Activated CD4-positive, alpha-beta T cell treated with anti-CD3 and anti-CD28 coated beads, Interleukin-2, amount 10 ng/mL, durations not matched to agents 24 days and 14 days (primary cell): ENCODE results near the gene HTR1D. TPM values are rescaled to one million over a fixed set of nuclear protein-coding genes. Genes with fewer than 3 reads are reported as not detected.
"Not testable (repeated sequence)": the region's sequence is repeated elsewhere in the genome, so short reads cannot be mapped to it uniquely, and the experiment has no call there.

Source experiments
- DNase-seq: peaks from one replicate; pipeline ENCODE4 v3.0.0; 2022
- H3K27ac Mint-ChIP-seq: one replicate; pipeline ENCODE4 v1.8.0; 2022; ENCODE audit warnings: mild to moderate bottlenecking, mixed read lengths
- H3K27me3 Mint-ChIP-seq: one replicate; pipeline ENCODE4 v1.8.0; 2022; ENCODE audit warnings: mixed read lengths
- H3K36me3 Mint-ChIP-seq: one replicate; pipeline ENCODE4 v1.8.0; 2022; ENCODE audit warnings: low read depth, mild to moderate bottlenecking, mixed read lengths
- H3K4me1 Mint-ChIP-seq: one replicate; pipeline ENCODE4 v1.8.0; 2021; ENCODE audit warnings: mixed read lengths
- H3K4me3 Mint-ChIP-seq: one replicate; pipeline ENCODE4 v1.8.0; 2022; ENCODE audit warnings: mild to moderate bottlenecking, moderate library complexity, mixed read lengths
- H3K9me3 Mint-ChIP-seq: one replicate; pipeline ENCODE4 v1.8.0; 2021; ENCODE audit warnings: mixed read lengths
- intact Hi-C: fragments of 100-400 bp; cut with micrococcal nuclease; formaldehyde crosslinking; loops from one replicate; pipeline ENCODE4 v1.15.1; 2023
- total RNA-seq: library from RNA; stranded (reverse); gene quantifications from 2 replicates; pipeline ENCODE4 v1.2.3, GENCODE V29; 2022

Gene HTR1D
- total RNA-seq, 1 donor from 2014 or later, result not detected

DNA sequence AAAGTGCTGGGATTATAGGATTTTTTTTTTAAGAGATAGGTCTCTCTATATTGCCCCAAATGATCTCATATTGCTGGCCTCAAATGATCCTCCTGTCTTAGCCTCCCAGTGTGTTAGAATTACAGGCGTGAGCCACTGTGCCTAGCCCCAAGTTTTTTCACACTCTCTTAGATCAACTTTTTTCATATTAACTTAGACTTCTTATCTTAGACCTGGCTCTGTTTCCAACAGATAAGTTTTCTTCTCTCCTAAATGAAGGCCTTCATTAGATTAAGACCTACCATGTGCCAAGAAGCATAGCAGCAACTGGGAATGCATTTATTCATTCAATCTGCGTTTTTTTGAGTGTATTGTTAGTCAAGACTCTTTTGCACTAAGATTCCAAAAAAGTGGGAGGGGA lies 20.2 kb upstream of the HTR1D start:
- intact Hi-C loops, result no loop called here
- Mint-ChIP-seq H3K36me3 (no peaks in the 10 kb centered on the region), H3K27me3 (peaks cover 4% of the 10 kb centered on the region), H3K27ac (no peak overlapping the region), H3K9me3 (no peaks in the 10 kb centered on the region), H3K4me1 (no peaks in the 10 kb centered on the region), H3K4me3 (no peak overlapping the region)
- DNase-seq, result no peak

DNA sequence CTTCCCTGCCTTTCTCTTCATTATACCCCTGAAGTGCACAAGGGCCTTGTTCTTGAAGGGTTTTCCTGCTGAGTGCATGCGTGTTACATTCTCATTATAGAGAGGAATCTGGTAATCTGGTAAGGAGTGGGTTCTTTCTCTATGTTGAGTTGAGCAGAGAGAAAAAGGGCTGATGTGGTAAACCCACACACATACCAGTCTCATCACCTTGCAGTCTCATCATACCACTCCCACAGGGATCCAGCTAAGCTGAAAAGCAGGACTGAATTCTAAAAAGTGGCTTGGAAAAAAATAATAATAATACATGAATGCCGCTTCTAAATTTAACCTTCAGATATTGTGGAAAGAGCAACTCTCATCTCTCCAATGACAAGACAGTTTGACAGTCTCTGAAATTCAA lies 10.5 kb upstream of the HTR1D start:
- Mint-ChIP-seq H3K36me3 (no peaks in the 10 kb centered on the region), H3K27ac (no peak overlapping the region), H3K4me1 (no peaks in the 10 kb centered on the region), H3K27me3 (peaks cover 26% of the 10 kb centered on the region), H3K9me3 (no peaks in the 10 kb centered on the region), H3K4me3 (no peak overlapping the region)
- intact Hi-C loops, result no loop called here
- no peak for DNase-seq

GRCh38 chr1:23224739-23225648 lies 7.7 kb upstream of the HTR1D start:
- Mint-ChIP-seq H3K9me3 (no peaks in the 10 kb centered on the region), H3K4me3 (no peak overlapping the region), H3K4me1 (no peaks in the 10 kb centered on the region), H3K27ac (no peak overlapping the region), H3K27me3 (peaks cover 39% of the 10 kb centered on the region), H3K36me3 (no peaks in the 10 kb centered on the region)
- DNase-seq, result no peak
- intact Hi-C loops, result no loop called here

DNA sequence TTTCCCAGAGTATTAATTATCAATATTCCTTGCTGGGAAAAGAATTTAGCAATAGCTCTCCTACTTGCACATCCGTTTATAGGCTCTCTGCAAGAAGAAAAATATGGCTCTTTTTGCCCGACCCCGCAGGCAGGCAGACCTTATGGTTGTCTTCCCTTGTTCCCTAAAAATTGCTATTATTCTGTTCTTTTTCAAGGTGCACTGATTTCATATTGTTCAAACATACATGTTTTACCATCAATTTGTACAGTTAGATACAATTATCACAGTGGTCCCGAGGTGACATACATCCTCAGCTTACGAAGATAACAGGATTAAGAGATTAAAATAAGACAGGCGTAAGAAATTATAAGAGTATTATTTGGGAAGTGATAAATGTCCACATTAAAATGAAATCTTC lies 6.7 kb upstream of the HTR1D start:
- not testable (repeated sequence) for H3K9me3 Mint-ChIP-seq

GRCh38 chr1:23223490-23223951 lies 6.2 kb upstream of the HTR1D start:
- DNase-seq, H3K4me3 Mint-ChIP-seq, H3K36me3 Mint-ChIP-seq, intact Hi-C loops, H3K9me3 Mint-ChIP-seq, H3K4me1 Mint-ChIP-seq, H3K27ac Mint-ChIP-seq: not testable (repeated sequence)
- peaks cover 51% of the 10 kb centered on the region for H3K27me3 Mint-ChIP-seq

More for the DNA sequence above, 6.7 kb upstream of the HTR1D start:
- intact Hi-C loops, H3K4me1 Mint-ChIP-seq, DNase-seq, H3K4me3 Mint-ChIP-seq, H3K27ac Mint-ChIP-seq, H3K36me3 Mint-ChIP-seq: not testable (repeated sequence)
- H3K27me3 Mint-ChIP-seq, result peaks cover 47% of the 10 kb centered on the region

DNA sequence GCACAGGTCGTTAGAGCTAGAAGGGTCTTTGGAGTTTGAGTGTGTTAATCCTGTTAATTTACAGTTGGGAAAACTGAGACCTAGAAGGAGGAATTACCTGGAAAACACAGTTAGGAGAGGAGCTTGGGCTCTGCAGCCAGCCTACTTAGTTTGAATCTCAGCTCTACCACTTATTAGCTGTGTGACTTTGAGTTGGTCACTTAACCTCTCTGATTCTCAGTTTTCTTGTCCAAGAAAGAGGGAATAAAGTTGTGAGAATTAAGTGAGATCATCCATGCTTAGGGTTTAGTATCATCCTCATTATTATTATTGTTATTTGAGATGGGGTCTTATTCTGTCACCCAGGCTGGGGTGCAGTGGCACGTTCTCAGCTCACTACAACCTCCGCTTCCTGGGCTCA lies 5.4 kb upstream of the HTR1D start:
- Mint-ChIP-seq H3K27me3 (peaks cover 55% of the 10 kb centered on the region), H3K4me3 (no peak overlapping the region), H3K9me3 (no peaks in the 10 kb centered on the region), H3K27ac (no peak overlapping the region), H3K4me1 (peaks cover 1% of the 10 kb centered on the region), H3K36me3 (no peaks in the 10 kb centered on the region)
- no peak for DNase-seq
- intact Hi-C loops, result no loop called here

DNA sequence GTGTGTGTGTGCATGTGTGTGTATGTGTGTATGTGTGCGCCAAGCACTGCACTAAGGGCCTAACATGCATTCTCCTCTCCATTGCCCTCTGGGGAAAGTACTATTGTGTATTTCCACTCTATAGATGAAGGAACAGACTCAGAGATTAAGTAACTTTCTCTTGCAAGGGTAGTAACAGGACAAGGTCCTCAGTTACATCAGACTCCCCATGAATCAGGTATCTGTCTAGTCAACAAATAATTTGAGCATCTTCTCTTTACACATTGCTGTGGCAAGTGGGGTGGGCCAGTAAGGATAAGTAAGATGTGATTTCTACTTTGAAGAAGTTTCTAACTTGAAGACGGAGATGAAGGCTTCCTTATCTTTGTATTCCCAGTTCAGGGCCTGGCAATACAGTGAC lies 5.0 kb upstream of the HTR1D start:
- intact Hi-C loops, result no loop called here

GRCh38 chr1:23221107-23221506 lies 3.8 kb upstream of the HTR1D start:
- DNase-seq, result no peak
- Mint-ChIP-seq H3K9me3 (no peaks in the 10 kb centered on the region), H3K27ac (no peak overlapping the region), H3K27me3 (peaks cover 59% of the 10 kb centered on the region), H3K4me3 (no peak overlapping the region), H3K36me3 (no peaks in the 10 kb centered on the region), H3K4me1 (peaks cover 2% of the 10 kb centered on the region)
- intact Hi-C loops, result no loop called here

More for the DNA sequence above, 5.0 kb upstream of the HTR1D start:
- peaks cover 2% of the 10 kb centered on the region for H3K4me1 Mint-ChIP-seq
- no peaks in the 10 kb centered on the region for H3K36me3 Mint-ChIP-seq
- DNase-seq, result no peak
- H3K27ac Mint-ChIP-seq, result no peak overlapping the region
- H3K27me3 Mint-ChIP-seq, result peaks cover 55% of the 10 kb centered on the region
- H3K9me3 Mint-ChIP-seq, result no peaks in the 10 kb centered on the region
- H3K4me3 Mint-ChIP-seq, result no peak overlapping the region

DNA sequence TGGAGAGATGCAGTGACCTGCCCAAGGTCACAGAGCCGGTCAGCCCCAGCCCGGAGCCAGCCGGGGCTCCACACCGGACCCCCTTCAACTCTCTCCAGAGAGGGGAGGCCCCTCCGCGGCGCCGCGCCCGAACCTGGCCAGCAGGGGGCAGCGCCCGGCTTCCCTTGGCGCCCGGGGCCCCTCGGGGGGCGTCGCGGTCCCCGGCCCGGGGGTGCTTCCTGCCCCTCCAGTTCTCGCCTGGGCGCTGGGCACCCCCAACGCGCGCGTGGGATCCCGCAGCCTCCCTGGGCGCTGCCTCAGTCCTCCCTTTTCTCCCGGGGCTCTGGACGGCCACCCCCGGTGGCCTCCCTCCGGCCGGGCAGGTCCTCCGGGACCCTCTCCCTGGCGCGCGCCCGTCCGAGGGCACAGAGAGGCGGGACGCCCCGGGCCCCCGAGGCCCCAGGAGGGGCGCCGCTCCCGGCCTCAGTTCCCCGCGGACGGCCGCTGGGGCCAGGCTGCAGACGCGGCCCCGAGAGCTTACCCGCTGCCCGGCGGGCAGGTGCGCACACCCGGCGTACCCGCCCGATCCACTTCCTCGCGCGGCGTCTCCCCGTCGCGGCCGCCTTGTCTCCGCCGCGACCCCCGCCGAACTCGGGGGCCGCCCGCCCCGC lies 406 bp downstream of the HTR1D start:
- Mint-ChIP-seq H3K4me3 (peak overlapping the region; percentile 22), H3K27ac (no peak overlapping the region), H3K9me3 (no peaks in the 10 kb centered on the region), H3K27me3 (peaks cover 74% of the 10 kb centered on the region), H3K4me1 (peaks cover 4% of the 10 kb centered on the region), H3K36me3 (no peaks in the 10 kb centered on the region)
- intact Hi-C loops, result loop anchor here (5.0 to 10.0 kb wide), 2 partner anchors 58 to 185 kb away; no protein-coding TSS in a partner anchor
- peak; percentile 74 for DNase-seq

DNA sequence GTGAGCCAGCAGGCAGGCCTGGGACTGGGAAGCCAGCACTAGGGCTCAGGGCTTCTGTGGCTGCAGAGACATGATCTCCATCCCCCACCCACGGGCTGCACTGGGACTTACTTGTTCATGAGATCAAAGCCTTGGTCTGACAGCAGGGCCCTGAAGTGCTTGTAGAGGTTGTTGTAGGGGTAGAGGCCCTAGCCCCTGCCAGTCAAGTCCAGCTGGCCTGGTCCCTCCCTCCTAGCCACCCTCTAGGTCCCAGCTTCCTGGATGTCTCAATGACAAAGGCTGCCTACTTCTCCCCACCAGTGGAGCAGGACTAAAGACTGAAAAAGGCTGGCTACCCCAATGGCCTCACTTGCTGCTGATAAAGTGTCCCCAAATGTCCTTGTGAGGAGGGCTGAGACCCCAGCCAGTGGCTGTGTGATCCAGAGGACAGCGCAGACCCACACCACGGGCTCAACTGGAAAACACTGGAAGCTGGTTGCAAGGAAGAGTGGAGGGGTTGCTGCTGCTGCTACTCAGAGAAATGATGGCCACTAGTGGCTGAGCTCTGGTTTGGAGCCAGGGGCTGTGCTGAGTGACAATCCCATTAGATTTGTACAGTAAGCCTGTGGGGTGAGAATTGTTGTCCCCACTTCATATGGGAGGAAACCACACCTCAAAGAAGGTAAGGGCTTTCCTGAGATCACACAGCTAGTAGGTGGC lies 1.4 kb downstream of the HTR1D start:
- peak overlapping the region; percentile 27 for H3K4me3 Mint-ChIP-seq
- no peaks in the 10 kb centered on the region for H3K36me3 Mint-ChIP-seq
- intact Hi-C loops, result loop anchor here (5.0 to 10.0 kb wide), 2 partner anchors 59 to 186 kb away; no protein-coding TSS in a partner anchor
- no peaks in the 10 kb centered on the region for H3K9me3 Mint-ChIP-seq
- no peak for DNase-seq
- H3K27me3 Mint-ChIP-seq, result peaks cover 75% of the 10 kb centered on the region
- peaks cover 4% of the 10 kb centered on the region for H3K4me1 Mint-ChIP-seq
- H3K27ac Mint-ChIP-seq, result no peak overlapping the region

DNA sequence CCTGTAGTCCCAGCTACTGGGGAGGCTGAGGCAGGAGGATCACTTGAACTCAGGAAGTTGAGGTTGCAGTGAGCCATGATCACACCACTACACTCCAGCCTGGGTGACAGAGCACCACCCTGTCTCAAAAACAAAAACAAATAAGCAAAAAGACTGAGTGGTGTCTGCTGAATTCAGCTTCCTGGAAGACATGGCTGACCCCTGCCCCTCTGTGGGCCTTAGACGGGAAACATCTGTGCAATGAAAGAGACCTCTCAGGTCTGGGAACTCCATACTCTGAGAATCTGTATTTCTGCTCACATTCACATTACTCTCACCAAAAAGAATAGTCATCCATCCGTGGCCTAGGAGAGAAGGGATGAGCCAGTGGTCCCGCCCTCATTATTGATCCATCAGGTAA lies 2.0 kb downstream of the HTR1D start:
- DNase-seq, result no peak
- H3K27ac Mint-ChIP-seq, result no peak overlapping the region
- intact Hi-C loops, result loop anchor here (5.0 to 10.0 kb wide), 2 partner anchors 60 to 187 kb away; no protein-coding TSS in a partner anchor
- peaks cover 4% of the 10 kb centered on the region for H3K4me1 Mint-ChIP-seq
- peaks cover 73% of the 10 kb centered on the region for H3K27me3 Mint-ChIP-seq
- H3K9me3 Mint-ChIP-seq, result no peaks in the 10 kb centered on the region
- no peaks in the 10 kb centered on the region for H3K36me3 Mint-ChIP-seq
- no peak overlapping the region for H3K4me3 Mint-ChIP-seq

DNA sequence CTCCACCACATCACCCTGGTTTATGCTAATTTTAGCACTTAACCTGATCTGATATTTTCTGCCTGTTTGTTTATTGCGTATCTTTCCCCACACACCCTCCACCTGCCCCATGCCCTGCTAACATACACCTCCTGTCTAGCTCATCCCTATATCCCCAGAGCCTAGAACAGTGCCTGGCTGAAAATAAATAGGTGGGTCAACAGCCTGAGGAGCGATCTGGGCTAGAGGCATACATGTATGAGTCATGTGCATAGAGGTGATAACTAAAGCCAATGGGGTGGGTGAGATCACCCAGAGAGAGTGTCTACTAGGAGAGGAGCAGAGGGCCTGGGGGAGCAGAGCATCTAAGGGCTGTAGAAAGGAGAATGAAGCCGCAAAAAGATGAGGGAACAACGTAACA lies 2.7 kb downstream of the HTR1D start:
- Mint-ChIP-seq H3K4me3 (no peak overlapping the region), H3K9me3 (no peaks in the 10 kb centered on the region), H3K27me3 (peaks cover 69% of the 10 kb centered on the region), H3K27ac (no peak overlapping the region), H3K4me1 (peaks cover 4% of the 10 kb centered on the region), H3K36me3 (no peaks in the 10 kb centered on the region)
- no peak for DNase-seq
- intact Hi-C loops, result loop anchor here (5.0 to 10.0 kb wide), 2 partner anchors 60 to 188 kb away; no protein-coding TSS in a partner anchor

DNA sequence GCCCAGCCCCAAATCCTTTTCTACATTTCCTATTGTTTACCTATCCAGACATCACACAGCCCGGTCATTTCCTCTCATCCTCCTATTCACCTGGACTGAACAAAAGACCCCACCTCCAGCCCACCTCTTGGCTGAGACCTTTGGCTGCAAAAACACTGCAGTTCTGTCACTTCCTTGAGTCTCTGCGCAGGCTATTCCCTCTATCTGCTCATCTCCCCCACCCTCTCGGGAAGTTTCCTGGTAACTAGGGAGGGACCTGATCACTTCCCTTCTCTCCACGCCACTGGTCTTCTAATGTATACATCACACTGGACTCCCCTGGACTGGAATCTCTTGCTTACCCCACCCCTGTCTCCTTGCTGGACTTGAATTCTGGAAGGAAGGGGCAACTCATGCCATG lies 5.3 kb downstream of the HTR1D start:
- H3K36me3 Mint-ChIP-seq, result no peaks in the 10 kb centered on the region
- no peak overlapping the region for H3K4me3 Mint-ChIP-seq
- DNase-seq, result no peak
- H3K4me1 Mint-ChIP-seq, result peaks cover 2% of the 10 kb centered on the region
- H3K27me3 Mint-ChIP-seq, result peaks cover 48% of the 10 kb centered on the region
- H3K9me3 Mint-ChIP-seq, result no peaks in the 10 kb centered on the region
- intact Hi-C loops, result loop anchor here (10.0 kb wide), 1 partner anchor 63 kb away; no protein-coding TSS in a partner anchor
- H3K27ac Mint-ChIP-seq, result no peak overlapping the region
